ENCODE data around the gene OLFML1.

The OLFML1 gene

DNA sequence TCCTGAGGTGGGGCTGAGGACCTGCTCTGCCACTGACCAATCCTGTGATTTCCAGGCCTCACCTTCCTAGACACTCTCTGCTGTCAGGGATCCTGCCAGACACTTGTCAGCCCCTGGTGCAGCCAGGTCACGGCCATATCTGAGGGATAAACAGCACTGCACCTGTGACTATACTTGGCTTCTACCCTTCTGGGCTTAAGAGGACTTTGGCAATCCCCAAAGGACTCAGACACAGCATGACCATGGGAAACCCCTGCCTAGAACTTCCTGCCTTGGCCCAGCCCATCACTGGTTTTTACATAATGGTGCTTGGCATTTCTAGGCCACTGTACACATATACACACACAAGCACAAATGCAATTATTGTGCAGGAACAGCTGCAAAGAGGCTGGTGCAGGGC is 11.6 kb upstream of the OLFML1 start:
- Histone ChIP-seq H3K27ac (ENCODE audit: low read length) (no peak overlapping the region), H2AFZ (ENCODE audit: low read depth, low read length) (0 out of 2 replicates have a peak overlapping the region, but pooled peaks have one; percentile 39), H3K4me3 (ENCODE audit: low read length) (no peak overlapping the region), H3K27me3 (ENCODE audit: low read depth, low read length) (no peaks in the 10 kb centered on the region; the same call in 1 of the 2 replicates), H3K9ac (ENCODE audit: low read length) (no peak overlapping the region), H3K4me1 (ENCODE audit: low read length) (peaks cover 8% of the 10 kb centered on the region), H3K9me3 (ENCODE audit: insufficient read depth, low read length) (no peaks in the 10 kb centered on the region), H4K20me1 (ENCODE audit: insufficient read depth, low read length) (no peaks in the 10 kb centered on the region), H3K4me2 (ENCODE audit: low read length) (0 out of 2 replicates have a peak overlapping the region, but pooled peaks have one; percentile 10), H3K36me3 (replicated peaks; ENCODE audit: low read depth, low read length) (no peaks in the 10 kb centered on the region), H3K79me2 (ENCODE audit: low read length) (no peaks in the 10 kb centered on the region)
- TF ChIP-seq, protein P1, sequence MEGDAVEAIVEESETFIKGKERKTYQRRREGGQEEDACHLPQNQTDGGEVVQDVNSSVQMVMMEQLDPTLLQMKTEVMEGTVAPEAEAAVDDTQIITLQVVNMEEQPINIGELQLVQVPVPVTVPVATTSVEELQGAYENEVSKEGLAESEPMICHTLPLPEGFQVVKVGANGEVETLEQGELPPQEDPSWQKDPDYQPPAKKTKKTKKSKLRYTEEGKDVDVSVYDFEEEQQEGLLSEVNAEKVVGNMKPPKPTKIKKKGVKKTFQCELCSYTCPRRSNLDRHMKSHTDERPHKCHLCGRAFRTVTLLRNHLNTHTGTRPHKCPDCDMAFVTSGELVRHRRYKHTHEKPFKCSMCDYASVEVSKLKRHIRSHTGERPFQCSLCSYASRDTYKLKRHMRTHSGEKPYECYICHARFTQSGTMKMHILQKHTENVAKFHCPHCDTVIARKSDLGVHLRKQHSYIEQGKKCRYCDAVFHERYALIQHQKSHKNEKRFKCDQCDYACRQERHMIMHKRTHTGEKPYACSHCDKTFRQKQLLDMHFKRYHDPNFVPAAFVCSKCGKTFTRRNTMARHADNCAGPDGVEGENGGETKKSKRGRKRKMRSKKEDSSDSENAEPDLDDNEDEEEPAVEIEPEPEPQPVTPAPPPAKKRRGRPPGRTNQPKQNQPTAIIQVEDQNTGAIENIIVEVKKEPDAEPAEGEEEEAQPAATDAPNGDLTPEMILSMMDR (IDR thresholded peaks at IDR 0.05; ENCODE audit: low read depth, low read length), result no peak
- no peak for TF ChIP-seq EZH2phosphoT487 (IDR thresholded peaks at IDR 0.05; ENCODE audit: low read depth)

DNA sequence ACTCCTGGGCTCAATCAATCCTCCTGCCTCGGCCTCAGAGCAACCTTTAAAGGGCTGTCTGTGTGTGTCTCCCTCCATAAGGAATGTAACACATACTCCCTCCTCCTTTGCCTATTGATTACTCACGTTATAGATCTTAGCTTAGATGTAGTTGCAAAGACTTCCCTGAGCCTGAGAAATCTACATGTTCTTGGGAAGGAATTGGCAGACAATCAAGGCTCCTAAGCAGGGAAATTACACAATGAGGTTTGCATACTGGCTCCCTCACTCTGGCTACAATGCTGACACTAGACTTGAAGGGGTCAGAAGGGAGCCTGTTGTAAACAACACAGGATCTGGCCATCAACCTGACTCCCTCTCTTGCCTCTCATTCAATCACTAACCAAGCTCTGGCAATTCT is 5.2 kb upstream of the OLFML1 start:
- Histone ChIP-seq H3K9ac (ENCODE audit: low read length) (no peak overlapping the region), H3K79me2 (ENCODE audit: low read length) (no peaks in the 10 kb centered on the region), H3K9me3 (ENCODE audit: insufficient read depth, low read length) (no peaks in the 10 kb centered on the region), H2AFZ (ENCODE audit: low read depth, low read length) (no peak overlapping the region), H3K27me3 (ENCODE audit: low read depth, low read length) (no peaks in the 10 kb centered on the region; the same call in 1 of the 2 replicates), H3K4me1 (ENCODE audit: low read length) (no peaks in the 10 kb centered on the region), H4K20me1 (ENCODE audit: insufficient read depth, low read length) (no peaks in the 10 kb centered on the region), H3K4me2 (ENCODE audit: low read length) (no peak overlapping the region), H3K4me3 (ENCODE audit: low read length) (no peak overlapping the region), H3K27ac (ENCODE audit: low read length) (no peak overlapping the region), H3K36me3 (replicated peaks; ENCODE audit: low read depth, low read length) (no peaks in the 10 kb centered on the region)
- TF ChIP-seq, protein P1 (IDR thresholded peaks at IDR 0.05; ENCODE audit: low read depth, low read length), result no peak
- no peak for TF ChIP-seq EZH2phosphoT487 (IDR thresholded peaks at IDR 0.05; ENCODE audit: low read depth)

DNA sequence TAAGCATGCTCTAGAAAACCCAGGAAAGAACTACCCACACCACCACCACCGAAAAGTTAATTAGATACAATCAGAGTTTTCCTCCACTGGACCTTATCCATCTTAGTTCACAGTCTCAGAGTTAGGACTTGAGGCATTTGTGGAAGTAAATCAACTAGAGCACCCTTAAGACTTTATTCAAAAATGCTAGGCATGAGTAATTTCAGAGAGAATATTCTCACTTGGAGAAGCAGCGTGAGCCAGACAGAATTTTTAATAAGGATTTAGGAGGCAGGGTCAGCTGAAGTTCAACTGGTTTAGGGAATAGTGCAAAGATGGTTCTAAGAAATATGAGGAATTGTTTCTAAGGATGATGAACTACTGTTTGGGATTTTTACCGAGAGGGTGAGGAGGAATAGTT is 1.2 kb upstream of the OLFML1 start:
- no peaks in the 10 kb centered on the region for H3K79me2 ChIP-seq (ENCODE audit: low read length)
- H3K4me2 ChIP-seq (ENCODE audit: low read length), result no peak overlapping the region
- H3K27me3 ChIP-seq (ENCODE audit: low read depth, low read length), result no peaks in the 10 kb centered on the region; the same call in 1 of the 2 replicates
- H3K36me3 ChIP-seq (replicated peaks; ENCODE audit: low read depth, low read length), result no peaks in the 10 kb centered on the region
- no peaks in the 10 kb centered on the region for H3K9me3 ChIP-seq (ENCODE audit: insufficient read depth, low read length)
- H3K4me1 ChIP-seq (ENCODE audit: low read length), result no peaks in the 10 kb centered on the region
- no peaks in the 10 kb centered on the region for H4K20me1 ChIP-seq (ENCODE audit: insufficient read depth, low read length)
- H2AFZ ChIP-seq (ENCODE audit: low read depth, low read length), result no peak overlapping the region
- no peak overlapping the region for H3K4me3 ChIP-seq (ENCODE audit: low read length)
- no peak overlapping the region for H3K9ac ChIP-seq (ENCODE audit: low read length)
- H3K27ac ChIP-seq (ENCODE audit: low read length), result no peak overlapping the region
- TF ChIP-seq, protein P1 (IDR thresholded peaks at IDR 0.05; ENCODE audit: low read depth, low read length), result no peak
- no peak for TF ChIP-seq EZH2phosphoT487 (IDR thresholded peaks at IDR 0.05; ENCODE audit: low read depth)

DNA sequence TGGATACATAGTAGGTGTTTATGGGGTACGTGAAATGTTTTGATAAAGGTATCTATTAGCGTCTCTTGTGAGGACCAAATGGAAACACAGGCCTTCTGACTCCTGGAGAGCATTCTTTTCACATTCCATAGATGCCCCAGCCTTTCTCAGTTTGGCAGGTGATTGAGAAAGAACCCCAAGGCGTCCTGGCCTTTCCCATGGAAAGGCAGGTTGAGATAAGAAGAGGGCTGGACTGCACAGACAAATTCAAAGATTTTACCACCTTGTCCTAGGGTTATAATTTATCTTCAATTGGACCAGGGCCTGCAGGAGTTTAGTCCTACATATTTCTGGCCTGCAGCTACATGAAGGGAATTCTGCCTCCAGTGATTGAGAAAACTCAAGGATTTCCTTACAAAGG is 661 bp upstream of the OLFML1 start:
- no peaks in the 10 kb centered on the region for H3K79me2 ChIP-seq (ENCODE audit: low read length)
- H4K20me1 ChIP-seq (ENCODE audit: insufficient read depth, low read length), result no peaks in the 10 kb centered on the region
- H3K9me3 ChIP-seq (ENCODE audit: insufficient read depth, low read length), result no peaks in the 10 kb centered on the region
- no peak overlapping the region for H3K9ac ChIP-seq (ENCODE audit: low read length)
- H3K27ac ChIP-seq (ENCODE audit: low read length), result no peak overlapping the region
- TF ChIP-seq EZH2phosphoT487 (IDR thresholded peaks at IDR 0.05; ENCODE audit: low read depth), result no peak
- TF ChIP-seq, protein P1 (IDR thresholded peaks at IDR 0.05; ENCODE audit: low read depth, low read length), result no peak
- H3K36me3 ChIP-seq (replicated peaks; ENCODE audit: low read depth, low read length), result no peaks in the 10 kb centered on the region
- H3K4me2 ChIP-seq (ENCODE audit: low read length), result no peak overlapping the region
- no peak overlapping the region for H3K4me3 ChIP-seq (ENCODE audit: low read length)
- no peaks in the 10 kb centered on the region; the same call in 1 of the 2 replicates for H3K27me3 ChIP-seq (ENCODE audit: low read depth, low read length)
- H3K4me1 ChIP-seq (ENCODE audit: low read length), result no peaks in the 10 kb centered on the region
- no peak overlapping the region for H2AFZ ChIP-seq (ENCODE audit: low read depth, low read length)

Measured in OCI-LY3 (cell line).